Measurements from ENCODE around the gene HOXA5. TPM values are rescaled to one million over a fixed set of nuclear protein-coding genes. Genes with fewer than 3 reads are reported as not detected.

The HOXA5 gene
- total and polyA plus RNA-seq, 8 donors = 0.24 to 1.4 (median 0.81) TPM; not detected in 1

DNA sequence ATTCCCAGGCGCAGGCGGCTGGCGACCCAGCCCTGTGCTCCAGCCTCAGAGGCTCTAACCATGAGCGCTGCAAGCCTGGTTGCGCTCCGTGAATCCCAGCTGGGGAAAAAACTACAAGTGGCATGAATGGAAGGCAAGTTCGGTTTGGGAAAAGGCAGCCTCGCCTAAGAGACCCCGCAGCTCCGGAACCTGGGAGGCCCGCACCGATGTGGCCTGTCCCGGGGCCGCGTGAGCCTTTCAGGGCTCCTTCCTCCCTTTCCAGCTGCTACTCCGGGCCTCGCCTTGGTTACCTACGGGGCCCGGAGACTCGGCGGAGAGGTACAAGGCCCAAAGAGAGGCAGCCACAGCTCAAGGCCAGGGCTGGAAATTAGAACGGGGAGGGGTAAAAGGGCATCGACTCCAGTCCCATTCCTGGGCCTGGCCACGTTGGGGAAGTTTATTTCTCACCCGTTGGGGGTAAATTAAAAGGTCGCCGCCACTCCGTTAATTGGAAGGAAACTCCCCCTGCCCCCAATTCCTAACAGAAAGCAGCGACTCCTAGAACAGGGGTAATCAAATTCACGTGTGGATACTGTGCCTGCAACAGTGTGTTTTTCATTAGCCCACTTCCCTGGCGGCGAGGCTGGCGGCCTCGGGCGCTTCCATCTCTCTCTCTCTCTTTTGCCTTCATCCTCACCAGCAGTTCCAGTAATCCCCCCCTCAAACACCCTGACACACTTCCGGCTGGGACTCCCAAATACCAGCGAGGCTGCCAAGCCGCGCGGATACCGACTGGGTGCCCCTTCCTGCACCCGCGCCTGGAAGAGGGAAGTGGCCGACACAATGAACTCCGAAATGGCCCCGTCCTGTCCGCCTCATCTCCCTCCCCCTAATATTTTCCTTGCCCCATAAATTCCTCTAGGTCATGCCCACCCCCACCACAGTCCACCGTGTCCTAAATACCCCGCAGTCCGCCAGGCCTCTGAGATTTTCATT lies 23.3 kb upstream of the HOXA5 start:
- peak in 3 of 6 donors; percentile 7 to 51 (median 50) for DNase-seq
- TF ChIP-seq, protein P1, sequence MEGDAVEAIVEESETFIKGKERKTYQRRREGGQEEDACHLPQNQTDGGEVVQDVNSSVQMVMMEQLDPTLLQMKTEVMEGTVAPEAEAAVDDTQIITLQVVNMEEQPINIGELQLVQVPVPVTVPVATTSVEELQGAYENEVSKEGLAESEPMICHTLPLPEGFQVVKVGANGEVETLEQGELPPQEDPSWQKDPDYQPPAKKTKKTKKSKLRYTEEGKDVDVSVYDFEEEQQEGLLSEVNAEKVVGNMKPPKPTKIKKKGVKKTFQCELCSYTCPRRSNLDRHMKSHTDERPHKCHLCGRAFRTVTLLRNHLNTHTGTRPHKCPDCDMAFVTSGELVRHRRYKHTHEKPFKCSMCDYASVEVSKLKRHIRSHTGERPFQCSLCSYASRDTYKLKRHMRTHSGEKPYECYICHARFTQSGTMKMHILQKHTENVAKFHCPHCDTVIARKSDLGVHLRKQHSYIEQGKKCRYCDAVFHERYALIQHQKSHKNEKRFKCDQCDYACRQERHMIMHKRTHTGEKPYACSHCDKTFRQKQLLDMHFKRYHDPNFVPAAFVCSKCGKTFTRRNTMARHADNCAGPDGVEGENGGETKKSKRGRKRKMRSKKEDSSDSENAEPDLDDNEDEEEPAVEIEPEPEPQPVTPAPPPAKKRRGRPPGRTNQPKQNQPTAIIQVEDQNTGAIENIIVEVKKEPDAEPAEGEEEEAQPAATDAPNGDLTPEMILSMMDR (IDR thresholded peaks at IDR 0.05) = no peak
- no peak for ATAC-seq
- 11 to 12% methylated on average over 49 to 50 of the region's 50 CpGs for WGBS, 2 donors
- Histone ChIP-seq H3K9me3 (no peaks in the 10 kb centered on the region), H3K27me3 (peaks cover 19 to 81% (median 42%) of the 10 kb centered on the region in 4 donors), H3K36me3 (no peaks in the 10 kb centered on the region), H3K27ac (no peak overlapping the region), H3K4me3 (no peak overlapping the region), H3K4me1 (peaks cover 0 to 2% (median 0%) of the 10 kb centered on the region in 3 donors)
- intact Hi-C loops (cut with DNase I) = no loop called here
- FAIRE-seq = no peak

DNA sequence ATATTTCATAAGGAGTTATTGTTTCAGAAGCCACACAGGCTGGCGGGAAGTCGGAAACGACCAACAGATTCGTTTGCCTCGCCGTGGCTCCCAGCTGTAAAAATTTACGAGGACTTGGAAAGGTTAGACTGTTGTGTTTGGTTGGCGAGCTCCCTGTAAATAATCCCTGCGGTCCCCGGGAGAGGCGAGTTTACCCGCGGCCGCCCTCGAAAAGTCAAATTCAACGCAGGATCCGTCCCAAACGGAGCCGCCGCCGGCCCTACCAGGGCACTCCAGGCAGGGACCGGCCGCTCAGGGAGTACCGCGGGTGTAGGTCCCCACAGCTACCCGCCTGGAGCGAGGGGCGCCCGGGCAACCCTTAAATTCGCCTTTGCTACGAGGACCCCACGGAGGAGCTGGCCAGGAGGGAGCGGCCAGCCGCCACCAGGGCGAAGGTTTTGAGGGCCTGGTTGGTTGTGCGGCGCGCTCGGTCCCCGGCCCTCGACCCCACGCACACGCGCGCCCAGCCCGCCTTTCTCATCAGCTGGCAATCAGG lies 22.6 kb upstream of the HOXA5 start:
- Histone ChIP-seq H3K4me1 (peaks cover 0 to 2% (median 0%) of the 10 kb centered on the region in 3 donors), H3K27ac (no peak overlapping the region), H3K27me3 (peaks cover 19 to 79% (median 38%) of the 10 kb centered on the region in 4 donors), H3K4me3 (peak overlapping the region in 1 of 4 donors; percentile 10), H3K9me3 (no peaks in the 10 kb centered on the region), H3K36me3 (no peaks in the 10 kb centered on the region)
- FAIRE-seq (no peak), DNase-seq (peak in 3 of 6 donors; percentile 7 to 69 (median 56)), ATAC-seq (no peak)
- WGBS, 2 donors = 10% methylated on average over 46 of the region's 46 CpGs
- intact Hi-C loops (cut with DNase I) = no loop called here
- TF ChIP-seq, protein P1 (IDR thresholded peaks at IDR 0.05) = no peak

DNA sequence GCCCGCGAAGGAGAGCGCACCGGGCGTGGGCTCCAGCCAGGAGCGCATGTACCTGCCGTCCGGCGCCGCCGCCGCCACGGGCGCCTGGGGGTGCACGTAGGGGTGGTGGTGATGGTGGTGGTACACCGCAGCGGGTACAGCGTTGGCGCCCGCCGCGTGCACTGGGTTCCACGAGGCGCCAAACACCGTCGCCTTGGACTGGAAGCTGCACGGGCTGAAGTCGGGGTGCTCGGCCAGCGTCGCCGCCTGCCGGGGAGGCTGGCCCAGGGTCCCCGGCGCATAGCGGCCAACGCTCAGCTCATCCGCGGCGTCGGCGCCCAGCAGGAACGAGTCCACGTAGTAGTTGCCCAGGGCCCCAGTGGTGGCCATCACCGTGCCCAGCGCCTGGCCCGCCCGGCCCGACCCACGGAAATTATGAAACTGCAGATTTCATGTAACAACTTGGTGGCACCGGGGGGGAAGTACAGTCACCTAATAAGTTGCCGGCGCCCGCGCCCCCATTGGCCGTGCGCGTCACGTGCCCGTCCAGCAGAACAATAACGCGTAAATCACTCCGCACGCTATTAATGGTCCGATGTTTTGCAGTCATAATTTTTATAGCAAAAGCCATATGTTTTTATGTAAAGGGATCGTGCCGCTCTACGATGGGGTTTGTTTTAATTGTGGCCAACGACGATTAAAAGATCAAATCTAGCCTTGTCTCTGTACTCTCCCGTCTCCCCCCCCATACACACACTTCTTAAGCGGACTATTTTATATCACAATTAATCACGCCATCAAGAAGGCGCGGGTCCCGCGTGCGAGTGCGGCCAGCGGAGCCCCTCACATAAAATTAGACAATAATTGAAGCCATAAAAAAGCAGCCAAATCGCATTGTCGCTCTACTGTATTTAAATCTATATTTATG lies 21.9 kb upstream of the HOXA5 start, which contains the start of gene HOXA9:
HOXA9 (minus strand) TSS at position 449 of the 907 bp plus-strand sequence; CDS start at position 369, 80 bp downstream.
- ATAC-seq = no peak
- no peak for FAIRE-seq
- intact Hi-C loops (cut with DNase I) = no loop called here

More for the DNA sequence above, 21.9 kb upstream of the HOXA5 start, which contains the start of gene HOXA9:
- TF ChIP-seq, protein P1 (IDR thresholded peaks at IDR 0.05) = no peak
- H3K4me1 ChIP-seq = peaks cover 0 to 5% (median 4%) of the 10 kb centered on the region in 3 donors
- peak in 3 of 6 donors; percentile 11 to 71 (median 61) for DNase-seq
- no peak within 1 kb of the TSS for H3K27ac ChIP-seq
- WGBS, 2 donors = 9 to 10% methylated on average over 79 to 82 of the region's 82 CpGs
- peak within 1 kb of the TSS in 1 of 4 donors; percentile 10 for H3K4me3 ChIP-seq
- no peaks in the 10 kb centered on the region for H3K9me3 ChIP-seq
- peaks cover 17 to 78% (median 34%) of the 10 kb centered on the region in 4 donors for H3K27me3 ChIP-seq
- H3K36me3 ChIP-seq = no peaks in the 10 kb centered on the region
